Measurements from ENCODE around the gene SLC8A2. TPM values are rescaled to one million over a fixed set of nuclear protein-coding genes. Genes with fewer than 3 reads are reported as not detected.

SLC8A2 gene
- total and polyA plus RNA-seq, 2 of the 4 experiments (the other 2 are of a cell fraction): 0.05 TPM; not detected in 1

DNA sequence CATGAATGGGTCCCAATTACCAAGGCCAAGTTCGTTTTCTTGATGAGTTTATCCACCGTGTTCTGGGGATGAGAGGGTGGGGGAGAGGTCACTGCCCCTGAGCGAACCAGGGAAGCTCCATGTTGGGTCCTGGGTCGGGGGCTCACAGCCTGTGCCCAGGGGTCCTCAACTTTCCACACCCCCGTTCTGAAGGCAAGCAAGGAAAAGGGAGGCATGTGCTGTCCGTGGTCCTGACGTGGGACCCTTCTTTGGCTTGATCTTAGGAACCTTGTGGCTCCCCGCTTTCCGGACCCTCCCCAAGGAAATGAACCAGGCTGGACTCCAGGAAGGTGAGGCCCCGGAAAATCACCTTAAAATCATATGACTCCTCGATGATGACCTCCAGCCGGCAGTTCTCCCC, 34.2 kb downstream of the SLC8A2 start:
- no peak for TF ChIP-seq MAFK (IDR thresholded peaks at IDR 0.05; ENCODE audit: low read depth, low read length)
- TF ChIP-seq RFX5 (IDR thresholded peaks at IDR 0.05; ENCODE audit: low read depth, low read length): no peak
- no peak for TF ChIP-seq ELK1 (IDR thresholded peaks at IDR 0.05; ENCODE audit: borderline replicate concordance, low read depth, low read length)
- TF ChIP-seq RAD21 (IDR thresholded peaks at IDR 0.05; ENCODE audit: low read length): no peak
- no peak for TF ChIP-seq RCOR1 (IDR thresholded peaks at IDR 0.05; ENCODE audit: insufficient replicate concordance, low read length)
- no peak for TF ChIP-seq FOS (IDR thresholded peaks at IDR 0.05; ENCODE audit: low read depth, low read length)
- TF ChIP-seq NFE2L2 (IDR thresholded peaks at IDR 0.05; ENCODE audit: low read depth, low read length): no peak
- TF ChIP-seq MXI1 (IDR thresholded peaks at IDR 0.05; ENCODE audit: borderline replicate concordance, low read depth, low read length): no peak
- H2AK9ac ChIP-seq (replicated peaks; ENCODE audit: low read depth, low read length, poor library complexity): no peak overlapping the region
- H2AFZ ChIP-seq (replicated peaks; ENCODE audit: low read length, poor library complexity): no peak overlapping the region
- H3K56ac ChIP-seq (ENCODE audit: extremely low read depth, insufficient read depth, low read length): no peak overlapping the region
- H3K27me3 ChIP-seq (ENCODE audit: control insufficient read depth, insufficient read depth, low read length): peaks cover 20% of the 10 kb centered on the region
- no peaks in the 10 kb centered on the region for H3K36me3 ChIP-seq (ENCODE audit: control insufficient read depth, insufficient read depth, low read length)
- BruUV-seq (replicated peaks): no TSS peak
- no peak overlapping the region for H2BK5ac ChIP-seq (ENCODE audit: low read depth, low read length, poor library complexity, severe bottlenecking)
- no peaks in the 10 kb centered on the region; the same call in 1 of the 2 replicates for H3K9me1 ChIP-seq (ENCODE audit: insufficient read depth, low read length)
- in situ Hi-C loops (cut with MboI; ENCODE audit: low sequenced_read_pairs) (loop anchor here (5.0 to 10.0 kb wide), 2 partner anchors 270 to 347 kb away; no protein-coding TSS in a partner anchor), dilution Hi-C loops (cut with HindIII; ENCODE audit: low sequenced_read_pairs, unreplicated experiment) (no loop called here), intact Hi-C loops (cut with micrococcal nuclease) (loop anchor here (2.0 to 5.0 kb wide), 3 partner anchors 45 to 175 kb away; partner anchors contain the start of genes KPTN and NAPA)
- no peak overlapping the region for H4K91ac ChIP-seq (ENCODE audit: insufficient read depth, low read depth, low read length)
- ChIA-PET POLR2A (ENCODE audit: unreplicated experiment) (no interaction called here), CTCF (no interaction called here)
- H3K27ac ChIP-seq (ENCODE audit: insufficient read depth, low read length): no peak overlapping the region
- WGBS, 2 experiments (ENCODE audit: extremely low coverage in 2 of 2, insufficient read length in 1 of 2): no CpG with 5 or more reads among the region's 12 CpGs
- H3K14ac ChIP-seq (replicated peaks; ENCODE audit: low read depth, low read length): no peak overlapping the region
- H3K4me3 ChIP-seq (ENCODE audit: insufficient read depth, low read depth, low read length): no peak overlapping the region
- no peak overlapping the region for H3K18ac ChIP-seq (ENCODE audit: low read depth, low read length)
- no peak overlapping the region for H2AK5ac ChIP-seq (ENCODE audit: low read depth, low read length)
- no peak overlapping the region for H4K8ac ChIP-seq (ENCODE audit: low read depth in 2 of 2, low read length in 2 of 2)
- no peak overlapping the region for H4K5ac ChIP-seq (ENCODE audit: low read depth, low read length)
- no peaks in the 10 kb centered on the region for H3K9me3 ChIP-seq (ENCODE audit: control insufficient read depth, insufficient read depth, low read length)
- peaks cover 4% of the 10 kb centered on the region; the same call in 1 of the 2 replicates for H4K20me1 ChIP-seq (ENCODE audit: insufficient read depth, low read length)
- H2BK20ac ChIP-seq (ENCODE audit: low read depth, low read length): no peak overlapping the region
- H3K9ac ChIP-seq (ENCODE audit: low read depth, low read length): no peak overlapping the region
- ATAC-seq (ENCODE audit: low read depth) (no peak), DNase-seq (no peak)
- no peak overlapping the region for H3K4me2 ChIP-seq (ENCODE audit: low read depth, low read length)
- H3K79me1 ChIP-seq (ENCODE audit: low read depth in 1 of 2, low read length in 2 of 2): no peaks in the 10 kb centered on the region
- no peak overlapping the region for H3K4ac ChIP-seq (ENCODE audit: low read depth, low read length)
- no peak overlapping the region for H3K23ac ChIP-seq (ENCODE audit: low read depth, low read length)
- H2BK120ac ChIP-seq (ENCODE audit: low read depth, low read length): no peak overlapping the region
- H3K4me1 ChIP-seq (ENCODE audit: control insufficient read depth, insufficient read depth, low read length): no peaks in the 10 kb centered on the region
- H2BK15ac ChIP-seq (ENCODE audit: low read depth, low read length): no peak overlapping the region

Measured in IMR-90 (cell line).